Measurements from ENCODE around the gene STUB1.

The STUB1 gene

GRCh38 chr16:670485-671352, 9.5 kb upstream of the STUB1 start:
- Histone ChIP-seq H3K27me3 (ENCODE audit: insufficient read depth, low read length) (peaks cover 8% of the 10 kb centered on the region; the same call in 1 of the 2 replicates), H3K9me3 (ENCODE audit: insufficient read depth, low read depth, low read length) (no peaks in the 10 kb centered on the region), H3K27ac (ENCODE audit: low read length) (no peak overlapping the region), H3K4me3 (ENCODE audit: low read length) (no peak overlapping the region), H3K4me1 (ENCODE audit: insufficient read depth, low read length) (peaks cover 7% of the 10 kb centered on the region; the same call in 1 of the 2 replicates), H3K36me3 (ENCODE audit: insufficient read depth, low read depth, low read length) (peaks cover 49% of the 10 kb centered on the region), H3K9ac (ENCODE audit: low read depth, low read length) (no peak overlapping the region)

GRCh38 chr16:671353-672131, 8.7 kb upstream of the STUB1 start:
- Histone ChIP-seq H3K27ac (ENCODE audit: low read length) (no peak overlapping the region), H3K9ac (ENCODE audit: low read depth, low read length) (no peak overlapping the region), H3K4me3 (ENCODE audit: low read length) (no peak overlapping the region), H3K4me1 (ENCODE audit: insufficient read depth, low read length) (peaks cover 7% of the 10 kb centered on the region; the same call in 1 of the 2 replicates), H3K36me3 (ENCODE audit: insufficient read depth, low read depth, low read length) (peaks cover 49% of the 10 kb centered on the region), H3K9me3 (ENCODE audit: insufficient read depth, low read depth, low read length) (no peaks in the 10 kb centered on the region), H3K27me3 (ENCODE audit: insufficient read depth, low read length) (peaks cover 15% of the 10 kb centered on the region; the same call in 1 of the 2 replicates)

- H3K9ac ChIP-seq (ENCODE audit: low read depth, low read length), result no peak overlapping the region
- no peak overlapping the region for H3K27ac ChIP-seq (ENCODE audit: low read length)
- H3K4me1 ChIP-seq (ENCODE audit: insufficient read depth, low read length), result peaks cover 7% of the 10 kb centered on the region; the same call in 1 of the 2 replicates
- no peak overlapping the region for H3K4me3 ChIP-seq (ENCODE audit: low read length)
- H3K36me3 ChIP-seq (ENCODE audit: insufficient read depth, low read depth, low read length), result peaks cover 49% of the 10 kb centered on the region
- no peaks in the 10 kb centered on the region for H3K9me3 ChIP-seq (ENCODE audit: insufficient read depth, low read depth, low read length)
- H3K27me3 ChIP-seq (ENCODE audit: insufficient read depth, low read length), result peaks cover 15% of the 10 kb centered on the region; the same call in 1 of the 2 replicates
Observed at GRCh38 chr16:672371-672770, 7.8 kb upstream of the STUB1 start.

DNA sequence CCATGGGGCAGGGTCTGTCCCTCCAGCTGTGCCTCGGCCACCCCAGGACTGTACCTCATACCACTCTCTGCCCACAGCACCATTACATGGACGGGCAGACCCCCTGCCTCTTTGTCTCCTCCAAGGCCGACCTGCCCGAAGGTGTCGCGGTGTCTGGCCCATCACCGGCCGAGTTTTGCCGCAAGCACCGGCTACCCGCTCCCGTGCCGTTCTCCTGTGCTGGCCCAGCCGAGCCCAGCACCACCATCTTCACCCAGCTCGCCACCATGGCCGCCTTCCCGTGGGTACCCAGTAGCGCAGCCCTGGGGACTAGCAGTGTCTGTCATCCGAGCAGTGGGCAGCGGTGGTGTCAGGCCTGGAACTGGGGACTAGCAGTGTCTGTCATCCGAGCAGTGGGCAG, 7.4 kb upstream of the STUB1 start:
- no peaks in the 10 kb centered on the region for H3K9me3 ChIP-seq (ENCODE audit: insufficient read depth, low read depth, low read length)
- H3K9ac ChIP-seq (ENCODE audit: low read depth, low read length), result no peak overlapping the region
- H3K27me3 ChIP-seq (ENCODE audit: insufficient read depth, low read length), result peaks cover 15% of the 10 kb centered on the region; the same call in 1 of the 2 replicates
- peaks cover 49% of the 10 kb centered on the region for H3K36me3 ChIP-seq (ENCODE audit: insufficient read depth, low read depth, low read length)
- no peak overlapping the region for H3K4me3 ChIP-seq (ENCODE audit: low read length)
- peaks cover 3% of the 10 kb centered on the region; the same call in 1 of the 2 replicates for H3K4me1 ChIP-seq (ENCODE audit: insufficient read depth, low read length)
- no peak overlapping the region for H3K27ac ChIP-seq (ENCODE audit: low read length)

GRCh38 chr16:673399-673991, 6.7 kb upstream of the STUB1 start:
- no peak overlapping the region for H3K4me3 ChIP-seq (ENCODE audit: low read length)
- no peak overlapping the region for H3K27ac ChIP-seq (ENCODE audit: low read length)
- H3K36me3 ChIP-seq (ENCODE audit: insufficient read depth, low read depth, low read length), result peaks cover 49% of the 10 kb centered on the region
- H3K27me3 ChIP-seq (ENCODE audit: insufficient read depth, low read length), result peaks cover 15% of the 10 kb centered on the region; the same call in 1 of the 2 replicates
- no peaks in the 10 kb centered on the region for H3K9me3 ChIP-seq (ENCODE audit: insufficient read depth, low read depth, low read length)
- peaks cover 3% of the 10 kb centered on the region; the same call in 1 of the 2 replicates for H3K4me1 ChIP-seq (ENCODE audit: insufficient read depth, low read length)
- no peak overlapping the region for H3K9ac ChIP-seq (ENCODE audit: low read depth, low read length)

- Histone ChIP-seq H3K27ac (ENCODE audit: low read length) (no peak overlapping the region), H3K4me3 (ENCODE audit: low read length) (peak overlapping the region; percentile 69; the same call in 1 of the 2 replicates), H3K9me3 (ENCODE audit: insufficient read depth, low read depth, low read length) (no peaks in the 10 kb centered on the region), H3K4me1 (ENCODE audit: insufficient read depth, low read length) (peaks cover 3% of the 10 kb centered on the region; the same call in 1 of the 2 replicates), H3K36me3 (ENCODE audit: insufficient read depth, low read depth, low read length) (peaks cover 45% of the 10 kb centered on the region), H3K27me3 (ENCODE audit: insufficient read depth, low read length) (peaks cover 15% of the 10 kb centered on the region; the same call in 1 of the 2 replicates), H3K9ac (ENCODE audit: low read depth, low read length) (no peak overlapping the region)
Observed at GRCh38 chr16:674214-674881, 5.9 kb upstream of the STUB1 start.

DNA sequence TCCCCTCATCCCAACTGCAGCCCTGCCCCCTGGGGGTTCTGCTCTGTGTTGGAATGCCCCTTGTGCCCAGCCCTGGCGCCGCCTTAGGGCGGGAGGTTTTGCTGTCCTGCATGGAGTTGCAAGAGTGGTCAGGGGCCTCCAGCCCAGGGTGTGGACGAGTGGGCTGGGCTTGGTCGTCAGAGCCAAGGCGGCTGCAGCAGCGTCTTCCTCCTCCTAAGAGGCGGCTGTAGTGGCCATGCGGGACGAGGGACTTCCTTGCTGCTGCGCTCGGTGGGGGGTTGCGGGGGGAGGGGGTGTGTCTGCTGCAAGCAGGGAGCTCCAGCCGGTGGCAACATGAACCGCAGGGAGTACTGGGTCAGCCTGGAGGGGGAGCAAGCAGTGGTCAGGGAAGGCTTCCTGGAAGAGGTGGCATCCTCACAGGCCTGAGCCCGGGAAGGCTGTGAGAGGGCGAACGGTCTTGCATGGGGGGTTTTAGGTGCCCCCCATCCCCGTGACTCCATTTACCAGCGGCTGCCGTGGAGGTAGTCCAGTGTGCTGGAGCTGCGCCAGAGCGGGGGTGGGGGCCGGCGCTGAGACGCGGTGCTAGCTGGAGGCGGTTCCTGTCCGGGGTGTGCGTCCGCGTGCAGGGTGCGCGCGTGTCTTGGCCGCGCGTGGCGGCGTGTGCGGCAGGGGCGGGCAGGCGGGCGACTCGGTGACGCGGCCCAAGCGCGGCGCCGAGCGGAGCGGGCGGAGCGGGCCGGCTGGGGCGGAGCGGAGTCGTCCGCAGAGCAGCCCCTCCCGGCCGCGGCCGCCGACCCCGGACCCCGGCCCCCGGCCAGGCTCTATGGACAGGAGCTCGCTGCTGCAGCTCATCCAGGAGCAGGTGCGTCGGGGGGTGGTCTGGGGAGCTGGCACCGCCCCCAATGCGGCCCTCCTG, 5.0 kb upstream of the STUB1 start, which contains the start of gene RHBDL1:
RHBDL1 (plus strand) TSS at position 704 of the 916 bp plus-strand sequence; CDS start at position 824, 120 bp downstream.
- Histone ChIP-seq H3K36me3 (ENCODE audit: insufficient read depth, low read depth, low read length) (peaks cover 36% of the 10 kb centered on the region), H3K27me3 (ENCODE audit: insufficient read depth, low read length) (peaks cover 15% of the 10 kb centered on the region; the same call in 1 of the 2 replicates), H3K4me3 (ENCODE audit: low read length) (peak within 1 kb of the TSS; percentile 69), H3K9ac (ENCODE audit: low read depth, low read length) (no peak within 1 kb of the TSS; the same call in 1 of the 2 replicates), H3K27ac (ENCODE audit: low read length) (no peak within 1 kb of the TSS), H3K9me3 (ENCODE audit: insufficient read depth, low read depth, low read length) (no peaks in the 10 kb centered on the region), H3K4me1 (ENCODE audit: insufficient read depth, low read length) (peaks cover 3% of the 10 kb centered on the region; the same call in 1 of the 2 replicates)

DNA sequence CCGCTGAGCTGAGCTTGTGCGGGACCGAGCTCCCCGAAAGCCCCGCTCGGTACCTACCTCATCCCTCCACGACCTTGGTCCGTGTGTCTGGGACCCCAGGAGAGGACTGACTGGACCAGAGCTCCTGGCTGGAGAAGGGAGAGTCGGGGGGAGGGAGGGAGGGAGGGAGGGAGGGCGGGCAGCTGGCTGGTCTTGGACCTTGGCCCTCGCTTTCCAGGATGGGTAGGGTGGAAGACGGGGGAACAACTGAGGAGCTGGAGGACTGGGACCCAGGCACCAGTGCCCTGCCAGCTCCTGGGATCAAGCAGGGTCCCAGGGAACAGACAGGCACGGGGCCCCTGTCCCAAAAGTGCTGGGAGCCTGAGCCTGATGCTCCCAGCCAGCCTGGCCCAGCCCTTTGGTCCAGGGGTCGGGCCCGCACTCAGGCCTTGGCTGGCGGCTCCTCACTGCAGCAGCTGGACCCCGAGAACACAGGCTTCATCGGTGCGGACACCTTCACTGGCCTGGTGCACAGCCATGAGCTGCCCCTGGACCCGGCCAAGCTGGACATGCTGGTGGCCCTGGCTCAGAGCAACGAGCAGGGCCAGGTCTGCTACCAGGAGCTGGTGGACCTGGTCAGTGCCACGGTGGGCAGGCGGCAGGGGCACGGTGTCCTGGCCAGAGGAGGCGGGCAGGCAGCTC, 4.2 kb upstream of the STUB1 start:
- H3K4me3 ChIP-seq (ENCODE audit: low read length), result peak overlapping the region; percentile 69; the same call in 1 of the 2 replicates
- peaks cover 3% of the 10 kb centered on the region; the same call in 1 of the 2 replicates for H3K4me1 ChIP-seq (ENCODE audit: insufficient read depth, low read length)
- no peaks in the 10 kb centered on the region for H3K9me3 ChIP-seq (ENCODE audit: insufficient read depth, low read depth, low read length)
- H3K9ac ChIP-seq (ENCODE audit: low read depth, low read length), result no peak overlapping the region
- H3K27ac ChIP-seq (ENCODE audit: low read length), result no peak overlapping the region
- H3K36me3 ChIP-seq (ENCODE audit: insufficient read depth, low read depth, low read length), result peaks cover 28% of the 10 kb centered on the region
- H3K27me3 ChIP-seq (ENCODE audit: insufficient read depth, low read length), result peaks cover 15% of the 10 kb centered on the region; the same call in 1 of the 2 replicates

GRCh38 chr16:676565-676902, 3.7 kb upstream of the STUB1 start:
- H3K4me3 ChIP-seq (ENCODE audit: low read length), result no peak overlapping the region
- H3K27me3 ChIP-seq (ENCODE audit: insufficient read depth, low read length), result peaks cover 15% of the 10 kb centered on the region; the same call in 1 of the 2 replicates
- peaks cover 25% of the 10 kb centered on the region for H3K36me3 ChIP-seq (ENCODE audit: insufficient read depth, low read depth, low read length)
- no peaks in the 10 kb centered on the region for H3K9me3 ChIP-seq (ENCODE audit: insufficient read depth, low read depth, low read length)
- H3K27ac ChIP-seq (ENCODE audit: low read length), result no peak overlapping the region
- no peak overlapping the region for H3K9ac ChIP-seq (ENCODE audit: low read depth, low read length)
- peaks cover 3% of the 10 kb centered on the region; the same call in 1 of the 2 replicates for H3K4me1 ChIP-seq (ENCODE audit: insufficient read depth, low read length)

- Histone ChIP-seq H3K27me3 (ENCODE audit: insufficient read depth, low read length) (peaks cover 15% of the 10 kb centered on the region; the same call in 1 of the 2 replicates), H3K36me3 (ENCODE audit: insufficient read depth, low read depth, low read length) (peaks cover 27% of the 10 kb centered on the region), H3K4me1 (ENCODE audit: insufficient read depth, low read length) (peaks cover 3% of the 10 kb centered on the region; the same call in 1 of the 2 replicates), H3K27ac (ENCODE audit: low read length) (no peak overlapping the region), H3K9me3 (ENCODE audit: insufficient read depth, low read depth, low read length) (no peaks in the 10 kb centered on the region), H3K4me3 (ENCODE audit: low read length) (no peak overlapping the region), H3K9ac (ENCODE audit: low read depth, low read length) (no peak overlapping the region)
Observed at GRCh38 chr16:676913-677312, 3.3 kb upstream of the STUB1 start.

All from iPS-20b (cell line).